Measurements from ENCODE around the gene RANBP10.
"Not testable (repeated sequence)": the region's sequence is repeated elsewhere in the genome, so short reads cannot be mapped to it uniquely, and the experiment has no call there.

RANBP10 gene

DNA sequence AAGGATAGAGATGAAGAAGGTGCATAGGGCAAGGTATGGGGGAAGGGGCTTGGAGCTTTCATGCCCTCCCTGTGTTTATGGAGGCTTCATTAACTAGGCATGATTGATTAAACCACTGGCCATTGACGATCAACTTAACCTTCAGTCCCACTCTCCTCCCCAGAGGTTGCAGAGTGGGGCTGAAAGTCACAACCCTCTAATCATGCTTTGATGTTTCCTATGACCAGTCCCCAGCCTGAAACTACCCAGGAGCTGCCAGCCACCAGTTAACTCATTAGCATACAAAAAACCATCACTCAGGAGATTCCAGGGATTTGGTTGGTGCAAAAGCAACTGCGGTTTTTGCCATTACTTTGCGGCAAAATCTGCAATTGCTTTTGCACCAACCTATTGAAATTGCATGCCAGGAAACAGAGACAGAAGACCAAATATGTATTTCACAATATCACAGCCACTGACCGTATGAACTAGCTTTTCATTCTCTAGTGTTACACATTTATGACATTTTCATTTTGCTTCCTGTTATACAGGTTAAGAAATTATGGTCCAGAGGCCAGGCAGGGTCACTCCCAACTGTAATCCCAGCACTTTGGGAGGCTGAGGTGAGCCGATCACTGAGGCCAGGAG is 92.6 kb downstream of the RANBP10 start:
- DNase-seq (ENCODE audit: low read depth): no peak

DNA sequence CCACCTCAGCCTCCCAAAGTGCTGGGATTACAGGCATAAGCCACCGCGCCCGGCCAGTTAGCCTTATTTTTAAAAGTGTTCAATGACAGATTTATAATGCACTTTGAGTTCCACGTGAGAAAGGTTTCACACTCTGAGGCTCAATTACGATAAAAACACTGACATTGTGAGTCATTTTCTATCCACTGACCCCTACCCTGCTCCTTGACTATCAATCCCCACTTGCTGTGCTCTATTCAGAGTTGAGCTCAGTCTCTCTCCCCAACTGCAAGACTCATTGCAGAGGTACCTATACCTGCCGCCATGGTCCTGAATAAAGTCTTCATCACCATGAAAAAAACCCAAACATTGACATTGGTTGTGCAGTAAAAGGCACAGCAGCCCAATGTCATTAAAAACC is 95.8 kb downstream of the RANBP10 start:
- DNase-seq (ENCODE audit: low read depth): no peak

DNA sequence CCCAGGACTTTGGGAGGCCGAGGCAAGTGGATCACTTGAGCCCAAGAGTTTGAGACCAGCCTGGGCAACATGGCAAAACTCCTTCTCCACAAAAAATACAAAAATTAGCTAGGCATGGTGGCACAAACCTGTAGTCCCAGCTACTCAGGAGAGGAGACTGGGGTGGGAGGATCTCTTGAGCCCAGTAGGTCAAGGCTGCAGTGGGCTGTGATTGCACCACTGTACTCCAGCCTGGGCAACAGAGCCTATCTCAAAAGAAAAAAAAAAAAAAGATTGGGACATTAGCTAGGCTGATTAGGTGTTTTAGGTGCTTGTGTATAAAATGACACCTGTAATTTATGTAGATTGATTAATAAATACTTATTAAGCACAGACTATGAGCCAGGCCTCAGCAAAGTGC is 97.3 kb downstream of the RANBP10 start:
- no peak for DNase-seq (ENCODE audit: low read depth)

- peak; percentile 55 for DNase-seq (ENCODE audit: low read depth)
Observed at GRCh38 chr16:67708368-67708771, 98.0 kb downstream of the RANBP10 start.

- DNase-seq (ENCODE audit: low read depth): no peak
Observed at GRCh38 chr16:67707790-67708189, 98.6 kb downstream of the RANBP10 start.

DNA sequence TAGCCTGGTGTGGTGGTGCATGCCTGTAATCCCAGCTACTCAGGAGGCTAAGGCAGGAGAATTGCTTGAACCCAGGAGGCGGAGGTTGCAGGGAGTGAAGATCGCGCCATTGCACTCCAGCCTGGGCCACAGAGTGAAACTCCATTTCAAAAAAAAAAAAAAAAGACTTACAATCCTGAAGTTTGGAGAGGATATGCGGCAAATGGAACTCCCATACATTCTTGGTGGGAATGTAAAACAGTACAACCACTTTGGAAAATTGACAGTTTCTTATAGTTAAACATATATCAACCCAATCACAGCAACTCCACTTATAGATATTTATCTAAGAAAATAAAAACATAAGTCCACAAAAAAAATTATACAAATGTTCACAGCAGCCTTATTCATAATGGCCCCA is 99.2 kb downstream of the RANBP10 start:
- DNase-seq (ENCODE audit: low read depth): no peak

DNA sequence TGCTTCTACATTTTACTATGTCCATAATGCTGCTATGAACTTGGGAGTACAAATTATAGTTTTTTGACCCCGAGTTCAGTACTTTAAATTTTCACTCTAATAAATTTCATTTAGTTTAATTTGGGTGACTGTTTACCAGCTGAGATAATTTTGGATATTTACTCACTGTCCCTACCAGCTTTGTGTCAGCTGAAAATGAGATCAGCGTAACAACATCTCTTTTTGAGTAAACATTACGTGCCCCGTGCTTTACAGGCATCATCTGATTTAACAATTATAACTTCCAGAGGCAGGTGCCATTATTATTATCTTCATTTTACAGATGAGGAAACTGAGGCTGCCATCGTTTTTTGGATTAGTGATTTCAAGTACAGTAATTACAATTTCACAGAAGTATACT is 102.2 kb downstream of the RANBP10 start:
- DNase-seq (ENCODE audit: low read depth): no peak

DNA sequence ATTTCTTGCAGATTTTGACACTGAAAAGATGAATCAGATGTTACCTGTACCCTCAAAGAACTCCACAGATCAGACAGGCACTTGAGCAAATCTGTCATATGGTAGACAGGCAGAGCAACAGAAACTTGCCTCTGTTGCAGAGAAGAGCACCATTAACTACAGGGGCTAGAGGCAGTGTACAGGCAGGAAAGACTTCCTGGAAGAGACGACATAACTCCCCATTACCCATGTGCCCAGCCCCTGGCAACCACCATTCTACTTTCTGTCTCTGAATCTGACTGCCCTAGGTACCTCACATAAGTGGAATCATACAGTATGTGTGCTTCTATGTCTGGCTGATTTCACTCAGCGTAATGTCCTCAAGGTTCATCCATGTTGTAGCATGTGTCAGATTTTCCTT is 102.7 kb downstream of the RANBP10 start:
- DNase-seq (ENCODE audit: low read depth): no peak

DNA sequence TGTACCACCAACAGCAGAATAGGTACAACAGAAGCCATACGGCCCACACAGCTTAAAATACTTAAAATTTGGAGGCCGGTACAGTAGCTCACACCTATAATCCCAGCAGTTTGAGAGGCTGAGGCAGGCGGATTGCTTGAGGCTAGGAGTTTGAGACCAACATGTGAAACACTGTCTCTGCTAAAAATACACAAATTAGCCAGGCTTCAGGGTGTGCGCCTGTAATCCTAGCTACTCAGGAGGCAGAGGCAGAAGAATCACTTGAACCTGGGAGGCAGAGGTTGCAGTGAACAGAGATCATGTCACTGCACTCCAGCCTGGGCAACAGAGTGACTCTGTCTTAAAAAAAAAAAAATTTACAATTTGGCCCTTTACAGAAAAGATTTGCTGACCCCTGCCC is 104.2 kb downstream of the RANBP10 start:
- no peak for DNase-seq (ENCODE audit: low read depth)

GRCh38 chr16:67701420-67701819 is 104.9 kb downstream of the RANBP10 start:
- no peak for DNase-seq (ENCODE audit: low read depth)

DNA sequence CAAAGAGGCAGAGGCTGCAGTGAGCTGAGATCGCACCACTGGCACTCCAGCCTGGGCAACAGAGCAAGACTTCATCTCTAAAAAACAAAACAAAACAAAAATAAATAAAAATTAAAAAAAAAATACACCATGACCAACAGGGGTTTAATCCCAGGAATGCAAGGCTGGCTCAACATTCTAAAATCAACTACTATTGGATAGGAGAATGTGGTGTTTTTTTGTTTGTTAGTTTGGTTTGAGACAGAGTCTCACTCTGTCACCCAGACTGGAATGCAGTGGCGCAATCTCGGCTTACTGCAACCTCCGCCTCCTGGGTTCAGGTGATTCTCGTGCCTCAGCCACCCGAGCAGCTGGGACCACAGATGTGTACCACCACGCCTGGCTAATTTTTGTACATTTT is 107.1 kb downstream of the RANBP10 start:
- no peak for DNase-seq (ENCODE audit: low read depth)

GRCh38 chr16:67697422-67698185 is 108.8 kb downstream of the RANBP10 start:
- DNase-seq (ENCODE audit: low read depth): no peak

DNA sequence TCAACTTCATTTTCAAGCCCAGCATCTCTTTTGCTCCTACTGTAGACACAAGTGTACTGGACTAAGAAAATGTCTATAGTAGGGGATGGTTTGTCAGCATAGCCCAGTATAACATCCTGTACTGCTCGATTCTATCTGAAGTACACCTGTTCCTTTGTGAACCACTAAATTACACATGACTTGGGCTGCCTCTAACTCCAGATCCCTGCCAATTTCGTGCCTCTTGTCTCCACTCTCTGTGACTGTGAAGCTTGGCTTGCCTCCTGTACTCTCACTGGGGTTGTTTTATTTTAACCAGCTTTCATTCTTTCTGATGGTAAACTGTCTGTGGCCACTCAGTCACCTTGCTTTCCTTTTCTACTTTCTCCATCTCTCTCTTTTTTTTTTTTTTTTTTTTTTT is 111.7 kb downstream of the RANBP10 start:
- no peak for DNase-seq (ENCODE audit: low read depth)

DNA sequence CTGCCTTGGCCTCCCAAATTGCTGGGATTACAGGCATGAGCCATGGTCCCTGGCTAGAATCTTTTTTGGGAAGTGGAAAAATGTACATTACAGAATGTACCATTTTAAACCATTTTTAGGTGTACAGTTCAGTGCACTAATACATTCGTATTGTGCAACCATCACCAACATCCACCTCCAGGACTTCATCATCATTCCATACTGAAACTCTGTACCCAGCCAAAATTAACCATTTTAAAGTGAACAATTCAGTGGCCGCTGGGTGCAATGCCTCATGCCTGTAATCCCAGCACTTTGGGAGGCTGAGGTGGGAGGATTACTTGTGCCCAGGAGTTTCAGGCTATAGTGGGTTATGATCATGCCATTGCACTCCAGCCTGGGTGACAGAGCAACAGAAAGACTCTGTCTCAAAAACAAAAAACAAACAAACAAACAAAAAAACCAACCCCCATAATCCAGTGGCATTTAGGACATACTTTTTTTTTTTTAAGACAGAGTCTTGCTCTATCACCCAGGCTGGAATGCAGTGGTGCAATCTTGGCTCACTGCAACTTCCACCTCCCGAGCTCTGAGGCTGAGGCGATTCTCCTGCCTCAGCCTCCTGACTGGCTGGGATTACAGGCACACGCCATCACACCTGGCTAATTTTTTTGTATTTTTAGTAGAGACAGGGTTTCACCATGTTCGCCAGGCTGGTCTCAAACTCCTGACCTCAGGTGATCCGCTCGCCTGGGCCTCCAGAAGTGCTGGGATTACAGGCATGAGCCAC is 112.7 kb downstream of the RANBP10 start:
- DNase-seq (ENCODE audit: low read depth): not testable (repeated sequence)

DNA sequence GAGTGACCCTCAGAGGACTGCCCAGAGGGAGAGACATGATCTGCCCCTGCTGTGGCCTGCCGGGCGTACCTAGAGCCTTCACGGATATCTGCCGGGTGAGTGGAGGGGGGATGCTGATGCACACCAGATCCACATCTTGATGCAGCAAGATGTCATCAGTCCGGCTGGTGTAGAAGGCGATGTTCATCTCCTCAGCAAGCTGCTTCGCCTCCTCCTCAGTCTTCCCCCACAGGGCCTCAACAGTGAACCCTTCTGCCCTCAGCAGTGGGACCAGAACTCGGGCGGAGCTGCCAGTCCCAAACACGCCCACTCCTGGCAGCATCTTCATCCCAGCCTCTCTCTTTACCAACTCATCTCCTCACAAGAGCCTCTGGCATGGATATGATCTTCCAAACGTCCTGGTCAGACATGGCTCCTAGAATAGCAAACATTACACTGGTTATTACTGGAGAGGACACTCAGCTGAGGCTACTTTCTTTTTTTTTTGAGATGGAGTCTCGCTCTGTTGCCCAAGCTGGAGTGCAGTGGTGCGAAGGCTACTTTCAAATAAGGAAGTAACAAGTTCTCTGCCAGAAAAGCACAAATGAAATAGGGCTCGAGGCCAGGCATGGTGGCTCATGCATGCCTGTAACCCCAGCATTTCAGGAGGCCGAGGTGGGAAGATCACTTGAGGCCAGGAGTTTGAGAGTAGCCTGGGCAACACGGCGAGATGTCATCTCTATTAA is 120.8 kb downstream of the RANBP10 start:
- no peak for DNase-seq (ENCODE audit: low read depth)

GRCh38 chr16:67683767-67684166 is 122.6 kb downstream of the RANBP10 start:
- no peak for DNase-seq (ENCODE audit: low read depth)

- DNase-seq (ENCODE audit: low read depth): no peak
Observed at GRCh38 chr16:67679935-67680897, 126.1 kb downstream of the RANBP10 start.

GRCh38 chr16:67678354-67679023 is 127.9 kb downstream of the RANBP10 start:
- no peak for DNase-seq (ENCODE audit: low read depth)

- no peak for DNase-seq (ENCODE audit: low read depth)
Observed at GRCh38 chr16:67677712-67678111, 128.6 kb downstream of the RANBP10 start.

DNA sequence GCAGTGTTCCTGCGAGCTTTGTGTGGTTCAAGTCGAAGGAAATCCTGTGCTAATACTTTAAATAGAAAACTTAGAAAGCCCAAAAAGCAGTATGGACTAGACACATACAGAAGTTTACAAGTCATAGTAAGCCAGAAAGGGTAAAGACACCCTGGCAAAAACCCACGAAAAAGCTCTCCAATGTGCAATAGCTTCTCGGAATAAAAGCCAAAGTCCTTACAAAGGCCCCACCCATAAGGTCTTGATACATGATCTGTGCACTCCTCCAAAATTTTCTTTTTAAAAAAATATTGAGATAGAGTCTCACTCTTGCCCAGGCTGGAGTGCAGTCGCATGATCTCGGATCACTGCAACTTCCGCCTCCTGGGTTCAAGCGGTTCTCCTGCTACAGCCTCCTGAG is 129.4 kb downstream of the RANBP10 start:
- no peak for DNase-seq (ENCODE audit: low read depth)

DNA sequence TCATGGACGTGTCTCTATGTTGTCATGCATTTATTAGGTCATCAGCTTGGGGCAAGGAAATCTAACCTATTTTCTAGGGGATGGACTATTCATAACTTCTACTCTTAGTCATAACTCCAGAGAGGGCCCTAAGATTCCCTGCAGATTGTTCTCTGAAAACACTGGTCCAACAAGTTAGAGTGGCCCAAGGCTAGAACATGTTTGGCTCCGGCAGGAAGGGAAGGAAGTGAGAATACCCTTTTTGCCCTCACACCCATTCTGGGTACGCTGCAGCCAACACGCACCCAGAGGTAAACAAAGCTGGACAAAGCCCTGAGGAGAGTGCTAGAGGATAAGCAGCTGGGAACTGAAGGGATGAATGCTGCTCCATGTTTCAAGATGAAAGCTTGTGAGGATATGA is 129.8 kb downstream of the RANBP10 start:
- DNase-seq (ENCODE audit: low read depth): no peak

All from ELR (cell line).